HEK293T (cell line): ENCODE measurements around the gene CBFA2T3.

Experiments used
- CTCF ChIA-PET: fragments of 350-600 bp; formaldehyde crosslinking; extraction: SDS; loops from one replicate; lab custom pipeline; 2021; ENCODE audit warnings: antibody characterized with exemption, inconsistent platforms; lab: Yijun Ruan, JAX
- POLR2A ChIA-PET: fragments of 350-600 bp; formaldehyde crosslinking; extraction: SDS; loops from one replicate; lab custom pipeline; 2020; ENCODE audit warnings: antibody characterized with exemption, inconsistent platforms; lab: Yijun Ruan, JAX
- DNase-seq: peaks from one replicate; pipeline ENCODE4 v3.0.0; 2012; ENCODE audit warnings: mixed read lengths; ENCODE audit errors: extremely low spot score
- ARNT ChIP-seq: fragments of 450-650 bp; IDR thresholded peaks from 2 replicates; pipeline ENCODE4 v1.6.1; 2017; ENCODE audit warnings: mild to moderate bottlenecking
- BHLHE40 ChIP-seq: fragments of 450-650 bp; IDR thresholded peaks from 2 replicates; pipeline ENCODE4 v1.6.1; 2016; ENCODE audit warnings: mild to moderate bottlenecking, moderate library complexity, borderline replicate concordance
- CTBP1 ChIP-seq: fragments of 450-650 bp; IDR thresholded peaks from 2 replicates; pipeline ENCODE4 v1.6.1; 2016; ENCODE audit warnings: borderline replicate concordance
- ELF4 ChIP-seq: fragments of 450-650 bp; IDR thresholded peaks from 2 replicates; pipeline ENCODE4 v1.6.1; 2017; ENCODE audit warnings: antibody characterized with exemption
- FOXA1 ChIP-seq: fragments of 450-650 bp; IDR thresholded peaks from 2 replicates; pipeline ENCODE4 v1.6.1; 2016; ENCODE audit warnings: mild to moderate bottlenecking
- FOXK2 ChIP-seq: fragments of 450-650 bp; IDR thresholded peaks from 2 replicates; pipeline ENCODE4 v1.6.1; 2016; ENCODE audit warnings: mild to moderate bottlenecking
- FOXM1 ChIP-seq: fragments of 450-650 bp; IDR thresholded peaks from 2 replicates; pipeline ENCODE4 v1.6.1; 2017; ENCODE audit warnings: mild to moderate bottlenecking, borderline replicate concordance
- HDGF ChIP-seq: fragments of 450-650 bp; IDR thresholded peaks from 2 replicates; pipeline ENCODE4 v1.6.1; 2017; ENCODE audit warnings: antibody characterized with exemption, borderline replicate concordance
- L3MBTL2 ChIP-seq: fragments of 450-650 bp; conservative IDR thresholded peaks from 2 replicates; pipeline ENCODE4 v1.6.1; 2016; ENCODE audit warnings: mild to moderate bottlenecking
- LEF1 ChIP-seq: fragments of 450-650 bp; IDR thresholded peaks from 2 replicates; pipeline ENCODE4 v1.6.1; 2017; ENCODE audit warnings: mild to moderate bottlenecking, borderline replicate concordance
- NFRKB ChIP-seq: fragments of 450-650 bp; IDR thresholded peaks from 2 replicates; pipeline ENCODE4 v1.6.1; 2016; ENCODE audit warnings: mild to moderate bottlenecking, moderate library complexity
- PKNOX1 ChIP-seq: fragments of 450-650 bp; IDR thresholded peaks from 2 replicates; pipeline ENCODE4 v1.6.1; 2016
- SP1 ChIP-seq: fragments of 450-650 bp; IDR thresholded peaks from 2 replicates; pipeline ENCODE4 v1.6.1; 2017
- SUZ12 ChIP-seq: fragments of 450-650 bp; IDR thresholded peaks from 2 replicates; pipeline ENCODE4 v1.6.1; 2016; ENCODE audit warnings: mild to moderate bottlenecking
- TARDBP ChIP-seq: fragments of 450-650 bp; IDR thresholded peaks from 2 replicates; pipeline ENCODE4 v1.6.1; 2016
- ZNF384 ChIP-seq: fragments of 450-650 bp; IDR thresholded peaks from 2 replicates; pipeline ENCODE4 v1.6.1; 2016

Gene CBFA2T3

GRCh38 chr16:88965411-88965810 lies 11.6 kb downstream of the CBFA2T3 start:
- TF ChIP-seq LEF1 (no peak), ARNT (no peak), FOXA1 (no peak), L3MBTL2 (no peak), SUZ12 (no peak), PKNOX1 (no peak), TARDBP (no peak), ZNF384 (no peak), SP1 (no peak), HDGF (no peak), FOXK2 (no peak), FOXM1 (no peak), NFRKB (no peak), CTBP1 (no peak), BHLHE40 (no peak)
- CTCF ChIA-PET: no interaction called here
- POLR2A ChIA-PET: no interaction called here
- DNase-seq: no peak

- no peak for DNase-seq
- TF ChIP-seq NFRKB (no peak), TARDBP (no peak), SP1 (no peak), ELF4 (no peak), CTBP1 (no peak), HDGF (no peak), BHLHE40 (no peak), ZNF384 (no peak), SUZ12 (no peak), FOXM1 (no peak), L3MBTL2 (no peak), FOXK2 (no peak), ARNT (no peak), PKNOX1 (no peak), FOXA1 (no peak)
- POLR2A ChIA-PET: no interaction called here
- CTCF ChIA-PET: no interaction called here
Measured at GRCh38 chr16:88964636-88965035, 12.4 kb downstream of the CBFA2T3 start.

GRCh38 chr16:88963583-88963982 lies 13.4 kb downstream of the CBFA2T3 start:
- POLR2A ChIA-PET: no interaction called here
- CTCF ChIA-PET: no interaction called here
- DNase-seq: no peak

GRCh38 chr16:88962478-88963152 lies 14.4 kb downstream of the CBFA2T3 start:
- CTCF ChIA-PET: no interaction called here
- POLR2A ChIA-PET: no interaction called here
- DNase-seq: no peak
- TF ChIP-seq CTBP1 (no peak), HDGF (no peak), ELF4 (no peak), TARDBP (no peak), NFRKB (no peak), PKNOX1 (no peak), SP1 (no peak), FOXM1 (no peak)

More at GRCh38 chr16:88963583-88963982, 13.4 kb downstream of the CBFA2T3 start:
- TF ChIP-seq HDGF (no peak), PKNOX1 (no peak), ZNF384 (no peak), FOXK2 (no peak), LEF1 (no peak), NFRKB (no peak), ELF4 (no peak), SUZ12 (no peak), L3MBTL2 (no peak)

GRCh38 chr16:88961011-88961410 lies 16.0 kb downstream of the CBFA2T3 start:
- ChIA-PET CTCF (no interaction called here), POLR2A (no interaction called here)
- TF ChIP-seq CTBP1 (no peak), ARNT (no peak), FOXK2 (no peak), ZNF384 (no peak), SP1 (no peak), ELF4 (no peak), FOXA1 (no peak)
- no peak for DNase-seq

DNA sequence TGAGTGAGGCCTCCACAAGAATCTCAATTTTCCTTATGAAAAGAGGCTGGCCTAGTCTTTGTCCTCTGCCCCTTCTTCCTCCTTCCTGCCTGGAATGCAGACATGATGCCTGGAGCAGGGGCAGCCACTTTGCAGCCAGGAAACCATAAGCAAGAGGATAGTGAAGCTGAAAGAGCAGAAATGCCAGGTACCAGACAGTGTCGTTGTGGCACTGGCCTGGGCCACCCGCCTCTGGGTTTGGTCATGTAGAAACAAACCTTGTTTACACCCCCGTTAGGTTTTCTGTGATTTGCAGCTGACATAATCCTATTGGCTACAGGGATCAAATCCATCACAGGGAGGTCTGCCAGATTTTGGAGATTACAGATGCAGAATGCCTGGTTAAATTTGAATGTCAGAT lies 16.5 kb downstream of the CBFA2T3 start:
- ChIA-PET CTCF (no interaction called here), POLR2A (no interaction called here)
- no peak for TF ChIP-seq FOXA1
- DNase-seq: no peak
